Activated CD4-positive, alpha-beta memory T cell treated with anti-CD3 and anti-CD28 coated beads for 36 hours (primary cell): ENCODE data around the gene MTHFD1. TPM values are rescaled to one million over a fixed set of nuclear protein-coding genes. Genes with fewer than 3 reads are reported as not detected.
"Not testable (repeated sequence)": the region's sequence is repeated elsewhere in the genome, so short reads cannot be mapped to it uniquely, and the experiment has no call there.

Source experiments
- CTCF ChIA-PET: fragments of 350-600 bp; sonication (Branson Sonifier 250); formaldehyde crosslinking; loops from one replicate; lab custom pipeline; 2021; ENCODE audit warnings: antibody characterized with exemption, inconsistent platforms; lab: Charles Lee
- POLR2A ChIA-PET: fragments of 350-600 bp; sonication (Branson Sonifier 250); formaldehyde crosslinking; loops from one replicate; lab custom pipeline; 2021; ENCODE audit warnings: antibody characterized with exemption; lab: Charles Lee
- DNase-seq: peaks from one replicate; pipeline ENCODE4 v3.0.0-alpha.2; 2020
- H3K27ac Mint-ChIP-seq: one replicate; pipeline ENCODE4 v1.8.0; 2021; ENCODE audit warnings: mixed read lengths
- H3K27me3 Mint-ChIP-seq: one replicate; pipeline ENCODE4 v1.8.0; 2021; ENCODE audit warnings: mixed read lengths
- H3K36me3 Mint-ChIP-seq: one replicate; pipeline ENCODE4 v1.8.0; 2021; ENCODE audit warnings: mixed read lengths
- H3K4me1 Mint-ChIP-seq: one replicate; pipeline ENCODE4 v1.8.0; 2021; ENCODE audit warnings: low read depth, mixed read lengths
- H3K4me3 Mint-ChIP-seq: one replicate; pipeline ENCODE4 v1.8.0; 2021; ENCODE audit warnings: mild to moderate bottlenecking, mixed read lengths
- H3K9me3 Mint-ChIP-seq: one replicate; pipeline ENCODE4 v1.8.0; 2021; ENCODE audit warnings: mixed read lengths
- intact Hi-C: fragments of 100-400 bp; cut with micrococcal nuclease; formaldehyde crosslinking; loops from one replicate; pipeline ENCODE4 v1.15.1; 2023
- total RNA-seq, 2 experiments: library from RNA; stranded (reverse); gene quantifications; one replicate each; pipeline ENCODE4 v1.2.3, GENCODE V29; 2021

The MTHFD1 gene
- 100 to 1,000 TPM; 212 to 221 TPM for total RNA-seq

- CTCF ChIA-PET, result interaction anchor here (1.1 to 2.9 kb wide), 10 partner anchors 16 to 152 kb away, joined by 3 to 14 read pairs (median 4); partner anchors contain the start of gene ESR2
Measured at GRCh38 chr14:64387782-64388532, at the start of gene MTHFD1. Gene MTHFD1, plus strand, starts transcription at chr14:64388353. Its CDS starts 75 bp downstream, at chr14:64388428.

GRCh38 chr14:64338616-64339316, 49.4 kb upstream of the MTHFD1 start:
- no peaks in the 10 kb centered on the region for H3K27me3 Mint-ChIP-seq
- peak overlapping the region; percentile 91 for H3K4me3 Mint-ChIP-seq
- H3K4me1 Mint-ChIP-seq, result peaks cover 23% of the 10 kb centered on the region
- peak overlapping the region; percentile 95 for H3K27ac Mint-ChIP-seq
- H3K36me3 Mint-ChIP-seq, result peaks cover 6% of the 10 kb centered on the region
- H3K9me3 Mint-ChIP-seq, result peaks cover 17% of the 10 kb centered on the region
- ChIA-PET POLR2A (interaction anchor here (1.0 to 2.7 kb wide), 3 partner anchors 49 to 164 kb away, joined by 5 to 29 read pairs (median 6); partner anchors contain the start of genes MTHFD1 and ZBTB25), CTCF (interaction anchor here (0.6 to 1.7 kb wide), 7 partner anchors 33 to 334 kb away, joined by 3 to 7 read pairs (median 4); partner anchors contain the start of gene MTHFD1)
- peak; percentile 93 for DNase-seq
- intact Hi-C loops, result loop anchor here (1.0 to 2.0 kb wide), 3 partner anchors 50 to 202 kb away; partner anchors contain the start of genes HSPA2, MTHFD1 and ZBTB25

More at GRCh38 chr14:64387782-64388532, at the start of gene MTHFD1:
- Mint-ChIP-seq H3K4me3 (peak within 1 kb of the TSS; percentile 99), H3K27me3 (peaks cover 3% of the 10 kb centered on the region), H3K27ac (peak within 1 kb of the TSS; percentile 95), H3K4me1 (peaks cover 33% of the 10 kb centered on the region), H3K9me3 (no peaks in the 10 kb centered on the region), H3K36me3 (peaks cover 31% of the 10 kb centered on the region)
- intact Hi-C loops, result loop anchor here (1.0 to 10.0 kb wide), 6 partner anchors 50 to 746 kb away; partner anchors contain the start of genes AKAP5, CHURC1, HSPA2 and WDR89
- POLR2A ChIA-PET, result interaction anchor here (1.1 to 3.0 kb wide), 14 partner anchors 33 to 213 kb away, joined by 3 to 29 read pairs (median 5); partner anchors contain the start of genes AKAP5, HSPA2 and ZBTB1
- peak; percentile 98 for DNase-seq

GRCh38 chr14:64340560-64341196, 47.5 kb upstream of the MTHFD1 start:
- Mint-ChIP-seq H3K27ac (no peak overlapping the region), H3K36me3 (peaks cover 6% of the 10 kb centered on the region), H3K4me1 (peaks cover 23% of the 10 kb centered on the region), H3K27me3 (no peaks in the 10 kb centered on the region), H3K9me3 (peaks cover 17% of the 10 kb centered on the region), H3K4me3 (no peak overlapping the region)
- DNase-seq, result no peak
- POLR2A ChIA-PET, result no interaction called here
- intact Hi-C loops, result no loop called here
- CTCF ChIA-PET, result interaction anchor here (1.4 to 6.0 kb wide), 3 partner anchors 46 to 138 kb away, joined by 3 to 71 read pairs (median 5); no protein-coding TSS in a partner anchor

GRCh38 chr14:64347748-64348147, 40.4 kb upstream of the MTHFD1 start:
- no peak for DNase-seq
- H3K9me3 Mint-ChIP-seq, result no peaks in the 10 kb centered on the region
- intact Hi-C loops, result no loop called here
- H3K27ac Mint-ChIP-seq, result no peak overlapping the region
- POLR2A ChIA-PET, result interaction anchor here (1.7 kb wide), 1 partner anchor 40 kb away, joined by 5 read pairs; the partner anchor contains the start of gene MTHFD1
- no peaks in the 10 kb centered on the region for H3K4me1 Mint-ChIP-seq
- no peaks in the 10 kb centered on the region for H3K27me3 Mint-ChIP-seq
- H3K4me3 Mint-ChIP-seq, result no peak overlapping the region
- CTCF ChIA-PET, result interaction anchor here (1.2 to 1.7 kb wide), 3 partner anchors 82 to 289 kb away, joined by 3 to 6 read pairs (median 4); no protein-coding TSS in a partner anchor
- no peaks in the 10 kb centered on the region for H3K36me3 Mint-ChIP-seq

- Mint-ChIP-seq H3K36me3 (no peaks in the 10 kb centered on the region), H3K4me3 (no peak overlapping the region), H3K4me1 (no peaks in the 10 kb centered on the region), H3K27ac (no peak overlapping the region), H3K9me3 (no peaks in the 10 kb centered on the region), H3K27me3 (no peaks in the 10 kb centered on the region)
- intact Hi-C loops, result no loop called here
- ChIA-PET CTCF (interaction anchor here (0.6 to 1.0 kb wide), 3 partner anchors 46 to 287 kb away, joined by 3 read pairs; no protein-coding TSS in a partner anchor), POLR2A (no interaction called here)
- no peak for DNase-seq
Measured at GRCh38 chr14:64349741-64350490, 38.2 kb upstream of the MTHFD1 start.

- H3K27me3 Mint-ChIP-seq, result no peaks in the 10 kb centered on the region
- POLR2A ChIA-PET, result no interaction called here
- no peak for DNase-seq
- H3K9me3 Mint-ChIP-seq, result no peaks in the 10 kb centered on the region
- H3K27ac Mint-ChIP-seq, result no peak overlapping the region
- H3K36me3 Mint-ChIP-seq, result no peaks in the 10 kb centered on the region
- H3K4me1 Mint-ChIP-seq, result no peaks in the 10 kb centered on the region
- H3K4me3 Mint-ChIP-seq, result no peak overlapping the region
- intact Hi-C loops, result no loop called here
- CTCF ChIA-PET, result no interaction called here
Measured at GRCh38 chr14:64363265-64363846, 24.8 kb upstream of the MTHFD1 start.

GRCh38 chr14:64364907-64365306, 23.2 kb upstream of the MTHFD1 start:
- DNase-seq, result no peak
- ChIA-PET CTCF (interaction anchor here (0.6 to 1.1 kb wide), 2 partner anchors 14 to 68 kb away, joined by 3 read pairs; no protein-coding TSS in a partner anchor), POLR2A (no interaction called here)
- Mint-ChIP-seq H3K27ac (no peak overlapping the region), H3K36me3 (no peaks in the 10 kb centered on the region), H3K27me3 (no peaks in the 10 kb centered on the region), H3K4me3 (no peak overlapping the region), H3K9me3 (no peaks in the 10 kb centered on the region), H3K4me1 (no peaks in the 10 kb centered on the region)
- intact Hi-C loops, result no loop called here

- H3K36me3 Mint-ChIP-seq, POLR2A ChIA-PET, intact Hi-C loops, DNase-seq, H3K9me3 Mint-ChIP-seq, H3K4me3 Mint-ChIP-seq, H3K27me3 Mint-ChIP-seq, H3K27ac Mint-ChIP-seq, H3K4me1 Mint-ChIP-seq: not testable (repeated sequence)
- CTCF ChIA-PET, result interaction anchor here (1.0 kb wide), 1 partner anchor 37 kb away, joined by 4 read pairs; no protein-coding TSS in a partner anchor
Measured at GRCh38 chr14:64365358-64365889, 22.7 kb upstream of the MTHFD1 start.

- H3K4me3 Mint-ChIP-seq, result no peak overlapping the region
- ChIA-PET CTCF (interaction anchor here (1.2 kb wide), 1 partner anchor 61 kb away, joined by 3 read pairs; no protein-coding TSS in a partner anchor), POLR2A (interaction anchor here (0.7 kb wide), 1 partner anchor 63 kb away, joined by 3 read pairs; no protein-coding TSS in a partner anchor)
- no peaks in the 10 kb centered on the region for H3K36me3 Mint-ChIP-seq
- H3K9me3 Mint-ChIP-seq, result no peaks in the 10 kb centered on the region
- H3K4me1 Mint-ChIP-seq, result no peaks in the 10 kb centered on the region
- no peaks in the 10 kb centered on the region for H3K27me3 Mint-ChIP-seq
- intact Hi-C loops, result no loop called here
- DNase-seq, result no peak
- no peak overlapping the region for H3K27ac Mint-ChIP-seq
Measured at GRCh38 chr14:64369201-64369600, 19.0 kb upstream of the MTHFD1 start.

- H3K27me3 Mint-ChIP-seq, result peaks cover 3% of the 10 kb centered on the region
- H3K4me1 Mint-ChIP-seq, result peaks cover 32% of the 10 kb centered on the region
- peak overlapping the region; percentile 95 for H3K27ac Mint-ChIP-seq
- POLR2A ChIA-PET, result interaction anchor here (1.1 to 3.0 kb wide), 14 partner anchors 34 to 212 kb away, joined by 3 to 29 read pairs (median 5); partner anchors contain the start of genes AKAP5, HSPA2 and ZBTB1
- intact Hi-C loops, result loop anchor here (5.0 to 10.0 kb wide), 2 partner anchors 77 to 745 kb away; partner anchors contain the start of genes AKAP5 and WDR89
- CTCF ChIA-PET, result interaction anchor here (1.1 to 2.9 kb wide), 9 partner anchors 16 to 250 kb away, joined by 3 to 14 read pairs (median 4); no protein-coding TSS in a partner anchor
- H3K4me3 Mint-ChIP-seq, result peak overlapping the region; percentile 99
- DNase-seq, result no peak
- H3K9me3 Mint-ChIP-seq, result no peaks in the 10 kb centered on the region
- H3K36me3 Mint-ChIP-seq, result peaks cover 27% of the 10 kb centered on the region
Measured at GRCh38 chr14:64387232-64387781, 846 bp upstream of the MTHFD1 start.
